Neural cell (in vitro differentiated cells): Measurements from ENCODE around the gene RAPGEF4. TPM values are rescaled to one million over a fixed set of nuclear protein-coding genes. Genes with fewer than 3 reads are reported as not detected.

Experiments used
- H2AFZ ChIP-seq: fragments of 200-600, 300-800 bp; sonication (generic), shearing (Covaris generic); 2 replicates; pipeline ENCODE4 v1.6.0; 2014; ENCODE audit warnings: low read depth, mild to moderate bottlenecking, antibody characterized with exemption, low read length, moderate library complexity
- H3F3A ChIP-seq: fragments of 200-600 bp; shearing (Covaris generic); 2 replicates; pipeline ENCODE4 v1.6.1; 2016; ENCODE audit warnings: mild to moderate bottlenecking, moderate library complexity, mixed read lengths, antibody characterized with exemption, low read length; ENCODE audit not compliant: insufficient read depth, poor library complexity, severe bottlenecking
- H3K27ac ChIP-seq: fragments of 200-600, 300-800 bp; sonication (generic), shearing (Covaris generic); 2 replicates; pipeline ENCODE4 v1.5.1; 2014; ENCODE audit warnings: mild to moderate bottlenecking, low read length, moderate library complexity
- H3K27me3 ChIP-seq: fragments of 300-800, 200-600 bp; sonication (generic), shearing (Covaris generic); 2 replicates; pipeline ENCODE4 v1.6.0; 2014; ENCODE audit warnings: mild to moderate bottlenecking, low read depth, low read length, moderate library complexity; ENCODE audit not compliant: insufficient read depth
- H3K36me3 ChIP-seq: fragments of 300-800, 200-600 bp; sonication (generic), shearing (Covaris generic); 2 replicates; pipeline ENCODE4 v1.5.1; 2014; ENCODE audit warnings: mild to moderate bottlenecking, antibody characterized with exemption, low read length, moderate library complexity; ENCODE audit not compliant: insufficient read depth
- H3K4me2 ChIP-seq: fragments of 300-800, 200-600 bp; sonication (generic), shearing (Covaris generic); 2 replicates; pipeline ENCODE4 v1.6.0; 2014; ENCODE audit warnings: mild to moderate bottlenecking, low read length
- H3K4me3 ChIP-seq: fragments of 300-800, 200-600 bp; sonication (generic), shearing (Covaris generic); 2 replicates; pipeline ENCODE4 v1.5.1; 2014; ENCODE audit warnings: mild to moderate bottlenecking, low read length, moderate library complexity
- H3K79me2 ChIP-seq: fragments of 200-600 bp; shearing (Covaris generic); replicated peaks from 2 replicates; pipeline ENCODE4 v1.6.0; 2014; ENCODE audit warnings: mild to moderate bottlenecking, low read length, moderate library complexity; ENCODE audit not compliant: insufficient read depth
- H3K9ac ChIP-seq: fragments of 300-800, 200-600 bp; sonication (generic), shearing (Covaris generic); 2 replicates; pipeline ENCODE4 v1.6.1; 2016; ENCODE audit warnings: mild to moderate bottlenecking, low read length, mixed read lengths
- H3K9me2 ChIP-seq: fragments of 200-600 bp; shearing (Covaris generic); 2 replicates; pipeline ENCODE4 v1.6.1; 2016; ENCODE audit warnings: mild to moderate bottlenecking, low read length, mixed read lengths; ENCODE audit not compliant: insufficient read depth
- H3K9me3 ChIP-seq: fragments of 200-600, 300-800 bp; sonication (generic), shearing (Covaris generic); 2 replicates; pipeline ENCODE4 v1.6.1; 2016; ENCODE audit warnings: mild to moderate bottlenecking, mixed run types, low read length, moderate library complexity, mixed read lengths
- H4K20me1 ChIP-seq: fragments of 200-600 bp; shearing (Covaris generic); 2 replicates; pipeline ENCODE4 v1.6.1; 2016; ENCODE audit warnings: mild to moderate bottlenecking, mixed run types; ENCODE audit not compliant: insufficient read depth
- EP300 ChIP-seq: fragments of 450-650 bp; conservative IDR thresholded peaks from 2 replicates; pipeline ENCODE4 v1.6.1; 2014; ENCODE audit warnings: antibody characterized with exemption, mild to moderate bottlenecking, moderate library complexity; ENCODE audit not compliant: poor library complexity, severe bottlenecking
- EZH2 ChIP-seq: fragments of 200-600, 300-800 bp; shearing (Covaris generic), sonication (generic); IDR thresholded peaks from 2 replicates; pipeline ENCODE4 v1.6.1; 2014; ENCODE audit warnings: antibody characterized with exemption, low read length, borderline replicate concordance, mild to moderate bottlenecking; ENCODE audit not compliant: insufficient read depth, poor library complexity, severe bottlenecking
- MXI1 ChIP-seq: fragments of 450-650 bp; conservative IDR thresholded peaks from 2 replicates; pipeline ENCODE4 v1.6.1; 2014; ENCODE audit warnings: antibody characterized with exemption, mild to moderate bottlenecking; ENCODE audit not compliant: poor library complexity, severe bottlenecking
- POLR2AphosphoS5 ChIP-seq: IDR thresholded peaks from 2 replicates; pipeline ENCODE4 v1.6.1; 2012
- RAD21 ChIP-seq: fragments of 450-650 bp; conservative IDR thresholded peaks from 2 replicates; pipeline ENCODE4 v1.6.1; 2014; ENCODE audit warnings: antibody characterized with exemption, mild to moderate bottlenecking, moderate library complexity
- SMC3 ChIP-seq: fragments of 450-650 bp; conservative IDR thresholded peaks from 2 replicates; pipeline ENCODE4 v1.6.1; 2014; ENCODE audit warnings: antibody characterized with exemption, mild to moderate bottlenecking, moderate library complexity; ENCODE audit not compliant: poor library complexity
- TAF1 ChIP-seq: IDR thresholded peaks from 2 replicates; pipeline ENCODE4 v1.6.1; 2012; ENCODE audit warnings: low read depth
- polyA plus RNA-seq: library from polyadenylated mRNA; depleted of rRNA; stranded (reverse); fragments of >200 nt; gene quantifications from 2 replicates; pipeline ENCODE4 v1.2.3, GENCODE V29; 2014
- TF ChIP-seq, protein P1 (sequence below): fragments of 450-650 bp; IDR thresholded peaks from 2 replicates; pipeline ENCODE4 v1.5.1; 2014; ENCODE audit warnings: antibody characterized with exemption, mild to moderate bottlenecking, moderate library complexity; ENCODE audit not compliant: poor library complexity, severe bottlenecking
- TF ChIP-seq, protein P2 (sequence below): IDR thresholded peaks from 2 replicates; pipeline ENCODE4 v1.6.1; 2012; ENCODE audit warnings: borderline replicate concordance

Gene RAPGEF4
- polyA plus RNA-seq, 1 donor from 2014 or later, result 10.4 TPM

DNA sequence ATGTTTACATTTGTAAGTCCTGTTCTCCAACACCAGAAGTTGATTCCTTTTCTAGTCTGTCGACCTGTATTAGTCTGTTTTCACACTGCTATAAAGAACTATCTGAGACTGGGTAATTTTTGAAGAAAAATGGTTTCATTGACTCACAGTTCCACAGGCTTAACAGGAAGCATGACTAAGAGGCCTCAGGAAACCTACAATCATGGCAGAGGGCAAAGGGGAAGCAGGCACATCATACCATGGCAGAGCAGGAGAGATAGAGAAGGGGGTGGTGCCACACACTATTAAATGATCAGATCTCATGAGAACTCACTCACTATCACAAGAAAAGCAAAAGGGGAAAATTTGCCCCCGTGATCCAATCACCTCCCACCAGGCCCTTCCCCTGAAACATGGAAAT lies 227.2 kb downstream of the RAPGEF4 start:
- Histone ChIP-seq H3K36me3 (no peaks in the 10 kb centered on the region), H3K9me3 (no peaks in the 10 kb centered on the region), H3F3A (no peaks in the 10 kb centered on the region), H3K9ac (no peak overlapping the region), H3K79me2 (no peaks in the 10 kb centered on the region), H4K20me1 (no peaks in the 10 kb centered on the region), H3K4me2 (no peak overlapping the region), H3K27me3 (no peaks in the 10 kb centered on the region), H3K27ac (no peak overlapping the region), H3K9me2 (no peaks in the 10 kb centered on the region), H2AFZ (no peak overlapping the region), H3K4me3 (no peak overlapping the region)
- TF ChIP-seq EZH2, result no peak
- no peak for TF ChIP-seq TAF1
- TF ChIP-seq EP300, result no peak

DNA sequence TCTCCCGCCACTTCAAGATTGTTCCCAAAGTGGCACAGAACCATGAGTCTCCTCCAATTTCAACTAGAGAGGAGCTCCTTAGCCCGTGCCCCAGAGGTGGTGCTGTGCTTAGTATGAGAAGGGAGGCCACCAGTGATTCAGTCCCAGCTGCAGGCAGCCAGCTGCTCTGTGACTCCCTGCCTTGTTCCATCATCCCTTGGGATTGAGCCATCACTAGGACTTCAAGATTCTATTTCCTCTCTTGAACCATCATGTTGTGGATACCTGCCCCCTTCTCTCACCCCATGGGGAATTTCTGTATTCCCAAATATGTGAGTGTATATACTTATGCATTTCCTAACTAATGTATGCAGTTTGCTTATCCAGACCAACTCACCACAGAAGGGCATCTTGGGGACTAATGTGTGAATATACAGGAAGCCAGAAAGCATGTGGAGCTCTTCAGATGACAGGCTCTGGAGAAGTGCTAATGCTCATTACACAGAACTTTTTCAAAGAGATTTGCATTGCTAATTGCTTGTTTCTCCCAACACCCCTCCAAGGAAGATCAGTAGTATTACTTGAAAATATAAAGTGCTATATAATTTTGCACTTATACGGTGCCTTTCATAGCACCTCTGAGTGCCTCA lies 229.0 kb downstream of the RAPGEF4 start:
- no peaks in the 10 kb centered on the region for H3F3A ChIP-seq
- TF ChIP-seq SMC3, result no peak
- TF ChIP-seq RAD21, result no peak
- TF ChIP-seq, protein P1, sequence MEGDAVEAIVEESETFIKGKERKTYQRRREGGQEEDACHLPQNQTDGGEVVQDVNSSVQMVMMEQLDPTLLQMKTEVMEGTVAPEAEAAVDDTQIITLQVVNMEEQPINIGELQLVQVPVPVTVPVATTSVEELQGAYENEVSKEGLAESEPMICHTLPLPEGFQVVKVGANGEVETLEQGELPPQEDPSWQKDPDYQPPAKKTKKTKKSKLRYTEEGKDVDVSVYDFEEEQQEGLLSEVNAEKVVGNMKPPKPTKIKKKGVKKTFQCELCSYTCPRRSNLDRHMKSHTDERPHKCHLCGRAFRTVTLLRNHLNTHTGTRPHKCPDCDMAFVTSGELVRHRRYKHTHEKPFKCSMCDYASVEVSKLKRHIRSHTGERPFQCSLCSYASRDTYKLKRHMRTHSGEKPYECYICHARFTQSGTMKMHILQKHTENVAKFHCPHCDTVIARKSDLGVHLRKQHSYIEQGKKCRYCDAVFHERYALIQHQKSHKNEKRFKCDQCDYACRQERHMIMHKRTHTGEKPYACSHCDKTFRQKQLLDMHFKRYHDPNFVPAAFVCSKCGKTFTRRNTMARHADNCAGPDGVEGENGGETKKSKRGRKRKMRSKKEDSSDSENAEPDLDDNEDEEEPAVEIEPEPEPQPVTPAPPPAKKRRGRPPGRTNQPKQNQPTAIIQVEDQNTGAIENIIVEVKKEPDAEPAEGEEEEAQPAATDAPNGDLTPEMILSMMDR, result no peak
- no peak for TF ChIP-seq MXI1
- TF ChIP-seq, protein P2, sequence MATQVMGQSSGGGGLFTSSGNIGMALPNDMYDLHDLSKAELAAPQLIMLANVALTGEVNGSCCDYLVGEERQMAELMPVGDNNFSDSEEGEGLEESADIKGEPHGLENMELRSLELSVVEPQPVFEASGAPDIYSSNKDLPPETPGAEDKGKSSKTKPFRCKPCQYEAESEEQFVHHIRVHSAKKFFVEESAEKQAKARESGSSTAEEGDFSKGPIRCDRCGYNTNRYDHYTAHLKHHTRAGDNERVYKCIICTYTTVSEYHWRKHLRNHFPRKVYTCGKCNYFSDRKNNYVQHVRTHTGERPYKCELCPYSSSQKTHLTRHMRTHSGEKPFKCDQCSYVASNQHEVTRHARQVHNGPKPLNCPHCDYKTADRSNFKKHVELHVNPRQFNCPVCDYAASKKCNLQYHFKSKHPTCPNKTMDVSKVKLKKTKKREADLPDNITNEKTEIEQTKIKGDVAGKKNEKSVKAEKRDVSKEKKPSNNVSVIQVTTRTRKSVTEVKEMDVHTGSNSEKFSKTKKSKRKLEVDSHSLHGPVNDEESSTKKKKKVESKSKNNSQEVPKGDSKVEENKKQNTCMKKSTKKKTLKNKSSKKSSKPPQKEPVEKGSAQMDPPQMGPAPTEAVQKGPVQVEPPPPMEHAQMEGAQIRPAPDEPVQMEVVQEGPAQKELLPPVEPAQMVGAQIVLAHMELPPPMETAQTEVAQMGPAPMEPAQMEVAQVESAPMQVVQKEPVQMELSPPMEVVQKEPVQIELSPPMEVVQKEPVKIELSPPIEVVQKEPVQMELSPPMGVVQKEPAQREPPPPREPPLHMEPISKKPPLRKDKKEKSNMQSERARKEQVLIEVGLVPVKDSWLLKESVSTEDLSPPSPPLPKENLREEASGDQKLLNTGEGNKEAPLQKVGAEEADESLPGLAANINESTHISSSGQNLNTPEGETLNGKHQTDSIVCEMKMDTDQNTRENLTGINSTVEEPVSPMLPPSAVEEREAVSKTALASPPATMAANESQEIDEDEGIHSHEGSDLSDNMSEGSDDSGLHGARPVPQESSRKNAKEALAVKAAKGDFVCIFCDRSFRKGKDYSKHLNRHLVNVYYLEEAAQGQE, result no peak
- TF ChIP-seq EP300, result no peak
- TF ChIP-seq TAF1, result no peak
- no peak for TF ChIP-seq EZH2
- TF ChIP-seq POLR2AphosphoS5, result no peak
- no peaks in the 10 kb centered on the region for H3K9me3 ChIP-seq
- no peaks in the 10 kb centered on the region for H3K36me3 ChIP-seq
- H4K20me1 ChIP-seq, result no peaks in the 10 kb centered on the region
- H2AFZ ChIP-seq, result no peak overlapping the region
- no peak overlapping the region for H3K9ac ChIP-seq
- H3K79me2 ChIP-seq, result no peaks in the 10 kb centered on the region
- no peak overlapping the region for H3K27ac ChIP-seq
- H3K27me3 ChIP-seq, result no peaks in the 10 kb centered on the region
- no peak overlapping the region for H3K4me2 ChIP-seq
- H3K4me3 ChIP-seq, result no peak overlapping the region
- no peaks in the 10 kb centered on the region for H3K9me2 ChIP-seq
